GM18517 (cell line): ENCODE data around the gene ST3GAL4.
A peak's percentile ranks its signal among the peaks of the same experiment; 100 is the strongest.

ENCODE experiments used
- ATAC-seq: cut with Tn5 transposase; IDR thresholded peaks from one replicate; pipeline ENCODE4 v1.9.1; 2021; ENCODE audit warnings: mild to moderate bottlenecking, moderate library complexity; ENCODE audit not compliant: unreplicated experiment

Gene ST3GAL4

GRCh38 chr11:126438272-126438671 is 82.8 kb downstream of the ST3GAL4 start:
- no peak for ATAC-seq

GRCh38 chr11:126438691-126439090 is 83.2 kb downstream of the ST3GAL4 start:
- no peak for ATAC-seq

GRCh38 chr11:126440276-126440675 is 84.8 kb downstream of the ST3GAL4 start:
- ATAC-seq: no peak

- ATAC-seq: peak; percentile 64
Measured at GRCh38 chr11:126440792-126441514, 85.5 kb downstream of the ST3GAL4 start.

GRCh38 chr11:126443120-126443519 is 87.6 kb downstream of the ST3GAL4 start:
- no peak for ATAC-seq

- ATAC-seq: no peak
Measured at GRCh38 chr11:126444072-126444471, 88.6 kb downstream of the ST3GAL4 start.

GRCh38 chr11:126446581-126446980 is 91.1 kb downstream of the ST3GAL4 start:
- ATAC-seq: no peak

- ATAC-seq: no peak
Measured at GRCh38 chr11:126450198-126450597, 94.7 kb downstream of the ST3GAL4 start.

- ATAC-seq: no peak
Measured at GRCh38 chr11:126450806-126451205, 95.3 kb downstream of the ST3GAL4 start.

- ATAC-seq: no peak
Measured at GRCh38 chr11:126451211-126451802, 95.8 kb downstream of the ST3GAL4 start.

- no peak for ATAC-seq
Measured at GRCh38 chr11:126452241-126453101, 97.0 kb downstream of the ST3GAL4 start.

GRCh38 chr11:126456089-126456488 is 100.6 kb downstream of the ST3GAL4 start:
- no peak for ATAC-seq

- ATAC-seq: no peak
Measured at GRCh38 chr11:126456783-126457542, 101.5 kb downstream of the ST3GAL4 start.

- ATAC-seq: no peak
Measured at GRCh38 chr11:126457817-126458216, 102.3 kb downstream of the ST3GAL4 start.

- ATAC-seq: no peak
Measured at GRCh38 chr11:126459691-126460281, 104.3 kb downstream of the ST3GAL4 start.

- no peak for ATAC-seq
Measured at GRCh38 chr11:126460417-126461095, 105.1 kb downstream of the ST3GAL4 start.

- ATAC-seq: no peak
Measured at GRCh38 chr11:126461096-126461440, 105.6 kb downstream of the ST3GAL4 start.

GRCh38 chr11:126461996-126462395 is 106.5 kb downstream of the ST3GAL4 start:
- no peak for ATAC-seq

- ATAC-seq: no peak
Measured at GRCh38 chr11:126462422-126462821, 106.9 kb downstream of the ST3GAL4 start.
